Activated CD4-positive, alpha-beta T cell treated with anti-CD3 and anti-CD28 coated beads, Interleukin-2, Interleukin-6, amounts not matched to agents 100 ng/mL and 50 ng/mL, durations not matched to agents 16 hours and 8 hours (primary cell): Measurements from ENCODE around the gene SCAPER.
"Not testable (repeated sequence)": the region's sequence is repeated elsewhere in the genome, so short reads cannot be mapped to it uniquely, and the experiment has no call there.

ENCODE experiments used
- DNase-seq: peaks from one replicate; pipeline ENCODE4 v3.0.0-alpha.2; 2020

SCAPER gene

GRCh38 chr15:76772776-76773175 lies 132.4 kb downstream of the SCAPER start:
- no peak for DNase-seq

GRCh38 chr15:76764004-76764403 lies 141.1 kb downstream of the SCAPER start:
- DNase-seq = no peak

GRCh38 chr15:76763554-76763953 lies 141.6 kb downstream of the SCAPER start:
- no peak for DNase-seq

GRCh38 chr15:76756381-76756780 lies 148.8 kb downstream of the SCAPER start:
- DNase-seq = no peak

GRCh38 chr15:76753771-76754170 lies 151.4 kb downstream of the SCAPER start:
- no peak for DNase-seq

- no peak for DNase-seq
Observed at GRCh38 chr15:76753131-76753530, 152.0 kb downstream of the SCAPER start.

GRCh38 chr15:76752549-76752948 lies 152.6 kb downstream of the SCAPER start:
- DNase-seq = peak; percentile 50

- DNase-seq = no peak
Observed at GRCh38 chr15:76737573-76737972, 167.6 kb downstream of the SCAPER start.

- DNase-seq = not testable (repeated sequence)
Observed at GRCh38 chr15:76732321-76732720, 172.8 kb downstream of the SCAPER start.

- no peak for DNase-seq
Observed at GRCh38 chr15:76730262-76730661, 174.9 kb downstream of the SCAPER start.

- no peak for DNase-seq
Observed at GRCh38 chr15:76718863-76719262, 186.3 kb downstream of the SCAPER start.

- no peak for DNase-seq
Observed at GRCh38 chr15:76714950-76715349, 190.2 kb downstream of the SCAPER start.

- no peak for DNase-seq
Observed at GRCh38 chr15:76711351-76711827, 193.8 kb downstream of the SCAPER start.

GRCh38 chr15:76704032-76704431 lies 201.1 kb downstream of the SCAPER start:
- DNase-seq = peak; percentile 30

- DNase-seq = no peak
Observed at GRCh38 chr15:76696840-76697239, 208.3 kb downstream of the SCAPER start.

- DNase-seq = not testable (repeated sequence)
Observed at GRCh38 chr15:76692546-76692945, 212.6 kb downstream of the SCAPER start.

- DNase-seq = not testable (repeated sequence)
Observed at GRCh38 chr15:76687592-76687991, 217.5 kb downstream of the SCAPER start.

GRCh38 chr15:76684002-76684401 lies 221.1 kb downstream of the SCAPER start:
- DNase-seq = no peak

GRCh38 chr15:76682833-76683232 lies 222.3 kb downstream of the SCAPER start:
- DNase-seq = no peak

- no peak for DNase-seq
Observed at GRCh38 chr15:76682259-76682658, 222.9 kb downstream of the SCAPER start.

GRCh38 chr15:76678766-76679165 lies 226.4 kb downstream of the SCAPER start:
- no peak for DNase-seq

- DNase-seq = no peak
Observed at GRCh38 chr15:76674883-76675282, 230.3 kb downstream of the SCAPER start.

- DNase-seq = no peak
Observed at GRCh38 chr15:76669521-76670207, 235.5 kb downstream of the SCAPER start.

GRCh38 chr15:76668900-76669299 lies 236.2 kb downstream of the SCAPER start:
- DNase-seq = no peak
